AG08395 (cell line): ENCODE measurements around the gene TEK.

Source experiments
- DNase-seq: peaks from one replicate; pipeline ENCODE4 v3.0.0; 2012; ENCODE audit warnings: mixed read lengths, low spot score

Gene TEK

GRCh38 chr9:27179245-27179865, 70.3 kb downstream of the TEK start:
- DNase-seq, result no peak

GRCh38 chr9:27181381-27181780, 72.4 kb downstream of the TEK start:
- DNase-seq, result no peak

GRCh38 chr9:27182421-27182820, 73.4 kb downstream of the TEK start:
- DNase-seq, result no peak

GRCh38 chr9:27183131-27183530, 74.1 kb downstream of the TEK start:
- DNase-seq, result no peak

GRCh38 chr9:27183701-27184100, 74.7 kb downstream of the TEK start:
- no peak for DNase-seq

- DNase-seq, result no peak
Measured at GRCh38 chr9:27184556-27185351, 75.7 kb downstream of the TEK start.

- no peak for DNase-seq
Measured at GRCh38 chr9:27188426-27188825, 79.4 kb downstream of the TEK start.

GRCh38 chr9:27189426-27189825, 80.4 kb downstream of the TEK start:
- no peak for DNase-seq

GRCh38 chr9:27192291-27192960, 83.4 kb downstream of the TEK start:
- no peak for DNase-seq

- no peak for DNase-seq
Measured at GRCh38 chr9:27193886-27194285, 84.9 kb downstream of the TEK start.

- peak; percentile 88 for DNase-seq
Measured at GRCh38 chr9:27194401-27195091, 85.5 kb downstream of the TEK start.

GRCh38 chr9:27195191-27195590, 86.2 kb downstream of the TEK start:
- DNase-seq, result no peak

- no peak for DNase-seq
Measured at GRCh38 chr9:27196383-27196782, 87.4 kb downstream of the TEK start.

GRCh38 chr9:27198190-27198589, 89.2 kb downstream of the TEK start:
- DNase-seq, result no peak

GRCh38 chr9:27202056-27202455, 93.0 kb downstream of the TEK start:
- DNase-seq, result no peak

- DNase-seq, result no peak
Measured at GRCh38 chr9:27203783-27204182, 94.8 kb downstream of the TEK start.

- DNase-seq, result no peak
Measured at GRCh38 chr9:27204578-27204977, 95.6 kb downstream of the TEK start.

- no peak for DNase-seq
Measured at GRCh38 chr9:27205198-27205597, 96.2 kb downstream of the TEK start.

- no peak for DNase-seq
Measured at GRCh38 chr9:27206041-27206440, 97.0 kb downstream of the TEK start.

- no peak for DNase-seq
Measured at GRCh38 chr9:27209034-27209433, 100.0 kb downstream of the TEK start.

- DNase-seq, result no peak
Measured at GRCh38 chr9:27210588-27210987, 101.6 kb downstream of the TEK start.

GRCh38 chr9:27212191-27212590, 103.2 kb downstream of the TEK start:
- no peak for DNase-seq

GRCh38 chr9:27212621-27213020, 103.6 kb downstream of the TEK start:
- no peak for DNase-seq
